T-helper 2 cell treated with Interferon-gamma antibody and Interleukin-4, amounts not matched to agents 5 μg/mL and 100 μg/mL, for 36 hours (primary cell): ENCODE results near the gene MAPK8IP3.
A peak's percentile ranks its signal among the peaks of the same experiment; 100 is the strongest.

Experiments
- DNase-seq: peaks from one replicate; pipeline ENCODE4 v3.0.0; 2021; ENCODE audit warnings: low spot score
- H3K27ac Mint-ChIP-seq: one replicate; pipeline ENCODE4 v1.8.0; 2021; ENCODE audit warnings: mild to moderate bottlenecking, mixed read lengths
- H3K27me3 Mint-ChIP-seq: one replicate; pipeline ENCODE4 v1.8.0; 2021; ENCODE audit warnings: low read depth, mixed read lengths
- H3K36me3 Mint-ChIP-seq: one replicate; pipeline ENCODE4 v1.8.0; 2021; ENCODE audit warnings: low read depth, mixed read lengths
- H3K4me1 Mint-ChIP-seq: one replicate; pipeline ENCODE4 v1.8.0; 2021; ENCODE audit warnings: low read depth, mixed read lengths
- H3K4me3 Mint-ChIP-seq: one replicate; pipeline ENCODE4 v1.8.0; 2022; ENCODE audit warnings: mild to moderate bottlenecking, moderate library complexity, mixed read lengths
- H3K9me3 Mint-ChIP-seq: one replicate; pipeline ENCODE4 v1.8.0; 2021; ENCODE audit warnings: mixed read lengths

MAPK8IP3 gene

GRCh38 chr16:1777375-1778199 is 71.6 kb downstream of the MAPK8IP3 start:
- no peak for DNase-seq
- Mint-ChIP-seq H3K4me1 (peaks cover 4% of the 10 kb centered on the region), H3K4me3 (no peak overlapping the region), H3K27ac (no peak overlapping the region), H3K27me3 (no peaks in the 10 kb centered on the region), H3K9me3 (no peaks in the 10 kb centered on the region), H3K36me3 (peaks cover 1% of the 10 kb centered on the region)

- no peak for DNase-seq
- H3K36me3 Mint-ChIP-seq = peaks cover 3% of the 10 kb centered on the region
- no peaks in the 10 kb centered on the region for H3K27me3 Mint-ChIP-seq
- no peak overlapping the region for H3K4me3 Mint-ChIP-seq
- H3K27ac Mint-ChIP-seq = no peak overlapping the region
- no peaks in the 10 kb centered on the region for H3K9me3 Mint-ChIP-seq
- H3K4me1 Mint-ChIP-seq = peaks cover 4% of the 10 kb centered on the region
Measured at GRCh38 chr16:1778200-1779179, 72.5 kb downstream of the MAPK8IP3 start.

GRCh38 chr16:1779234-1779701 is 73.3 kb downstream of the MAPK8IP3 start:
- H3K4me3 Mint-ChIP-seq = no peak overlapping the region
- H3K27me3 Mint-ChIP-seq = no peaks in the 10 kb centered on the region

GRCh38 chr16:1779741-1780676 is 74.0 kb downstream of the MAPK8IP3 start:
- Mint-ChIP-seq H3K27ac (no peak overlapping the region), H3K4me3 (peak overlapping the region; percentile 85), H3K9me3 (no peaks in the 10 kb centered on the region), H3K36me3 (peaks cover 5% of the 10 kb centered on the region), H3K27me3 (no peaks in the 10 kb centered on the region), H3K4me1 (peaks cover 4% of the 10 kb centered on the region)
- DNase-seq = no peak

More at GRCh38 chr16:1779234-1779701, 73.3 kb downstream of the MAPK8IP3 start:
- peaks cover 4% of the 10 kb centered on the region for H3K4me1 Mint-ChIP-seq
- H3K36me3 Mint-ChIP-seq = peaks cover 5% of the 10 kb centered on the region
- DNase-seq = no peak
- H3K9me3 Mint-ChIP-seq = no peaks in the 10 kb centered on the region
- no peak overlapping the region for H3K27ac Mint-ChIP-seq

- DNase-seq = no peak
- H3K36me3 Mint-ChIP-seq = peaks cover 7% of the 10 kb centered on the region
- H3K27ac Mint-ChIP-seq = no peak overlapping the region
- no peaks in the 10 kb centered on the region for H3K9me3 Mint-ChIP-seq
- H3K27me3 Mint-ChIP-seq = no peaks in the 10 kb centered on the region
- peaks cover 4% of the 10 kb centered on the region for H3K4me1 Mint-ChIP-seq
- H3K4me3 Mint-ChIP-seq = peak overlapping the region; percentile 85
Measured at GRCh38 chr16:1780677-1781072, 74.7 kb downstream of the MAPK8IP3 start.

GRCh38 chr16:1781254-1781653 is 75.3 kb downstream of the MAPK8IP3 start:
- Mint-ChIP-seq H3K27me3 (no peaks in the 10 kb centered on the region), H3K4me3 (peak overlapping the region; percentile 85), H3K27ac (peak overlapping the region; percentile 79), H3K4me1 (peaks cover 4% of the 10 kb centered on the region), H3K9me3 (no peaks in the 10 kb centered on the region), H3K36me3 (peaks cover 7% of the 10 kb centered on the region)
- DNase-seq = no peak

- Mint-ChIP-seq H3K27me3 (no peaks in the 10 kb centered on the region), H3K9me3 (no peaks in the 10 kb centered on the region), H3K27ac (peak overlapping the region; percentile 79), H3K4me1 (peaks cover 4% of the 10 kb centered on the region), H3K36me3 (peaks cover 7% of the 10 kb centered on the region), H3K4me3 (peak overlapping the region; percentile 85)
- DNase-seq = no peak
Measured at GRCh38 chr16:1781758-1782407, 75.9 kb downstream of the MAPK8IP3 start.

- Mint-ChIP-seq H3K9me3 (no peaks in the 10 kb centered on the region), H3K4me1 (peaks cover 4% of the 10 kb centered on the region), H3K4me3 (peak within 1 kb of the TSS; percentile 92), H3K27ac (peak within 1 kb of the TSS; percentile 89), H3K36me3 (peaks cover 7% of the 10 kb centered on the region), H3K27me3 (no peaks in the 10 kb centered on the region)
- DNase-seq = peak; percentile 100
Measured at GRCh38 chr16:1782408-1783264, 76.6 kb downstream of the MAPK8IP3 start, which contains the start of the genes NUBP2 and SPSB3. NUBP2 (plus strand) TSS chr16:1782960; CDS start chr16:1783021, 61 bp downstream. SPSB3 (minus strand) TSS chr16:1782571; CDS start chr16:1781483, 1,088 bp downstream.

GRCh38 chr16:1784977-1785845 is 79.2 kb downstream of the MAPK8IP3 start:
- H3K27me3 Mint-ChIP-seq = no peaks in the 10 kb centered on the region
- H3K4me3 Mint-ChIP-seq = peak overlapping the region; percentile 50
- peak overlapping the region; percentile 55 for H3K27ac Mint-ChIP-seq
- peaks cover 4% of the 10 kb centered on the region for H3K4me1 Mint-ChIP-seq
- no peak for DNase-seq
- H3K36me3 Mint-ChIP-seq = peaks cover 9% of the 10 kb centered on the region
- no peaks in the 10 kb centered on the region for H3K9me3 Mint-ChIP-seq

- Mint-ChIP-seq H3K27me3 (no peaks in the 10 kb centered on the region), H3K4me3 (no peak overlapping the region), H3K36me3 (peaks cover 10% of the 10 kb centered on the region), H3K4me1 (peaks cover 4% of the 10 kb centered on the region), H3K9me3 (no peaks in the 10 kb centered on the region), H3K27ac (no peak overlapping the region)
- DNase-seq = no peak
Measured at GRCh38 chr16:1785846-1786170, 79.8 kb downstream of the MAPK8IP3 start.

- no peak overlapping the region for H3K27ac Mint-ChIP-seq
- peaks cover 2% of the 10 kb centered on the region for H3K4me1 Mint-ChIP-seq
- no peaks in the 10 kb centered on the region for H3K27me3 Mint-ChIP-seq
- no peaks in the 10 kb centered on the region for H3K9me3 Mint-ChIP-seq
- no peak for DNase-seq
- peaks cover 10% of the 10 kb centered on the region for H3K36me3 Mint-ChIP-seq
- no peak overlapping the region for H3K4me3 Mint-ChIP-seq
Measured at GRCh38 chr16:1786242-1787055, 80.5 kb downstream of the MAPK8IP3 start.
